Adrenal gland (tissue), 5 donors: ENCODE data around the gene BACE2.

ENCODE experiments used
- CTCF ChIP-seq, 6 experiments: fragments of 450-650 bp in 4 of 6; fragments of 200-600 bp in 2 of 6; sonication (generic) in 1 of 6; IDR thresholded peaks; 1 replicate in 5 of 6; 2 replicates in 1 of 6; pipeline versions ENCODE4 v1.5.1 to v1.8.0; 2016 to 2021; ENCODE audit warnings: antibody characterized with exemption in 6 of 6, mild to moderate bottlenecking in 2 of 6, moderate library complexity in 1 of 6
- POLR2A ChIP-seq, 2 donors: fragments of 450-650 bp; IDR thresholded peaks; one replicate each; pipeline ENCODE4 v1.6.1; 2017; ENCODE audit warnings: antibody characterized with exemption in 2 of 2, mild to moderate bottlenecking in 2 of 2, moderate library complexity in 1 of 2
- donor health status: DM: no; HTN: no; CAD: no.

GRCh38 chr21:41187537-41188025 lies 19.6 kb downstream of the BACE2 start:
- TF ChIP-seq CTCF (IDR thresholded peaks at IDR 0.05), result no peak
- TF ChIP-seq POLR2A (IDR thresholded peaks at IDR 0.05), result no peak
